B cell (primary cell): ENCODE measurements around the gene RGS14. TPM values are rescaled to one million over a fixed set of nuclear protein-coding genes. Genes with fewer than 3 reads are reported as not detected.

Source experiments
- ATAC-seq: fragments of 200-7000 bp; cut with Tn5 transposase; one replicate; pipeline ENCODE4 v1.10.0; 2021; ENCODE audit warnings: low read depth, mild to moderate bottlenecking, moderate number of reproducible peaks, moderate library complexity
- CTCF ChIA-PET: fragments of 350-600 bp; sonication (Branson Sonifier 250); formaldehyde crosslinking; loops from one replicate; lab custom pipeline; 2021; ENCODE audit warnings: antibody characterized with exemption, inconsistent platforms; lab: Charles Lee
- POLR2A ChIA-PET: fragments of 350-600 bp; sonication (Branson Sonifier 250); formaldehyde crosslinking; loops from one replicate; lab custom pipeline; 2021; ENCODE audit warnings: antibody characterized with exemption; lab: Charles Lee
- DNase-seq: peaks from one replicate; pipeline ENCODE4 v3.0.0; 2013
- H2AFZ ChIP-seq: 2 replicates; pipeline ENCODE4 v1.6.1; 2012; ENCODE audit warnings: mild to moderate bottlenecking, low read depth, low read length; ENCODE audit not compliant: insufficient read depth, poor library complexity, severe bottlenecking
- H3K27ac ChIP-seq, 2 donors: 1 replicate in 1 of 2; 2 replicates in 1 of 2; pipeline ENCODE4 v1.5.1; 2012 to 2013; ENCODE audit warnings: low read length in 2 of 2, mild to moderate bottlenecking in 2 of 2, moderate library complexity in 1 of 2
- H3K27me3 ChIP-seq, 4 experiments: fragments of 200-600 bp in 1 of 4; sonication (generic) in 1 of 4; replicated peaks in 1 of 4; 1 replicate in 2 of 4; 2 replicates in 2 of 4; pipeline versions ENCODE4 v1.6.1 to v1.7.0; 2013 to 2016; ENCODE audit warnings: low read length in 3 of 4, mild to moderate bottlenecking in 2 of 4, mixed read lengths in 1 of 4, moderate library complexity in 1 of 4; ENCODE audit not compliant: insufficient read depth in 4 of 4, control insufficient read depth in 3 of 4; ENCODE audit errors: control extremely low read depth in 1 of 4
- H3K36me3 ChIP-seq, 2 experiments: replicated peaks in 1 of 2; 1 replicate in 1 of 2; 2 replicates in 1 of 2; pipeline versions ENCODE4 v1.6.1 to v1.7.1; 2013; ENCODE audit warnings: low read length in 1 of 2; ENCODE audit not compliant: insufficient read depth in 2 of 2, control insufficient read depth in 1 of 2; ENCODE audit errors: control extremely low read depth in 1 of 2, extremely low read depth in 1 of 2
- H3K4me1 ChIP-seq, 2 donors: fragments of 200-600 bp in 1 of 2; sonication (generic) in 1 of 2; 1 replicate in 1 of 2; 2 replicates in 1 of 2; pipeline versions ENCODE4 v1.5.1 to v1.6.1; 2013 to 2017; ENCODE audit warnings: low read length in 2 of 2; ENCODE audit not compliant: control insufficient read depth in 2 of 2, insufficient read depth in 2 of 2
- H3K4me2 ChIP-seq: replicated peaks from 2 replicates; pipeline ENCODE3; 2012; ENCODE audit warnings: mild to moderate bottlenecking, low read depth, low read length; ENCODE audit not compliant: poor library complexity, severe bottlenecking
- H3K4me3 ChIP-seq, 5 experiments: fragments of 200-600 bp in 1 of 5; sonication (generic) in 1 of 5; 1 replicate in 3 of 5; 2 replicates in 2 of 5; pipeline versions ENCODE4 v1.5.1 to v1.7.0; 2011 to 2016; ENCODE audit warnings: low read length in 4 of 5, mild to moderate bottlenecking in 4 of 5, low read depth in 2 of 5, control low read depth in 1 of 5, moderate library complexity in 1 of 5; ENCODE audit not compliant: insufficient read depth in 1 of 5; ENCODE audit errors: control extremely low read depth in 1 of 5, extremely low read depth in 1 of 5
- H3K79me2 ChIP-seq: fragments of 200-600 bp; sonication (generic); one replicate; pipeline ENCODE4 v1.6.0; 2016; ENCODE audit warnings: low read length; ENCODE audit not compliant: control insufficient read depth, insufficient read depth
- H3K9ac ChIP-seq: fragments of 200-600 bp; sonication (generic); 2 replicates; pipeline ENCODE4 v1.6.1; 2017; ENCODE audit warnings: mild to moderate bottlenecking, low read length, moderate library complexity
- H3K9me3 ChIP-seq, 3 donors: one replicate each; pipeline versions ENCODE4 v1.6.1 to v1.7.1; 2013; ENCODE audit warnings: low read length in 2 of 3; ENCODE audit not compliant: control insufficient read depth in 2 of 3, insufficient read depth in 1 of 3; ENCODE audit errors: control extremely low read depth in 1 of 3
- H4K20me1 ChIP-seq: 2 replicates; pipeline ENCODE4 v1.6.0; 2012; ENCODE audit warnings: mild to moderate bottlenecking, low read length; ENCODE audit not compliant: insufficient read depth, control insufficient read depth, poor library complexity, severe bottlenecking
- H3K27ac Mint-ChIP-seq: one replicate; pipeline ENCODE4 v1.8.0; 2021; ENCODE audit warnings: mixed read lengths
- H3K27me3 Mint-ChIP-seq: one replicate; pipeline ENCODE4 v1.8.0; 2021; ENCODE audit warnings: mixed read lengths
- H3K4me1 Mint-ChIP-seq: one replicate; pipeline ENCODE4 v1.8.0; 2021; ENCODE audit warnings: mixed read lengths
- H3K4me3 Mint-ChIP-seq: one replicate; pipeline ENCODE4 v1.8.0; 2021; ENCODE audit warnings: mixed read lengths
- H3K9me3 Mint-ChIP-seq: one replicate; pipeline ENCODE4 v1.8.0; 2022; ENCODE audit warnings: mixed read lengths; ENCODE audit not compliant: insufficient read depth
- CTCF ChIP-seq: fragments of 200-600 bp; IDR thresholded peaks from one replicate; pipeline ENCODE4 v1.8.0; 2022; ENCODE audit warnings: antibody characterized with exemption, mild to moderate bottlenecking
- EZH2 ChIP-seq: IDR thresholded peaks from 2 replicates; pipeline ENCODE4 v1.6.1; 2012; ENCODE audit warnings: borderline replicate concordance, low read depth, mild to moderate bottlenecking, moderate library complexity, low read length; ENCODE audit not compliant: insufficient read depth, poor library complexity, severe bottlenecking
- WGBS: methylation state at CpG from one replicate; pipeline ENCODE4 v1.1.5; 2013; ENCODE audit warnings: missing lambda C conversion rate; ENCODE audit not compliant: insufficient coverage; 5-methylcytosine and 5-hydroxymethylcytosine counted together
- intact Hi-C: fragments of 100-400 bp; cut with micrococcal nuclease; formaldehyde crosslinking; loops from one replicate; pipeline ENCODE4 v1.10.0; 2022
- polyA plus RNA-seq: library from polyadenylated mRNA; depleted of rRNA; stranded (reverse); fragments of >200 nt; gene quantifications from 2 replicates; pipeline ENCODE4 v1.2.3, GENCODE V29; 2012
- total RNA-seq, 2 donors: library from RNA; stranded (reverse); fragments of 120-200 nt in 1 of 2; gene quantifications; 1 replicate in 1 of 2; 2 replicates in 1 of 2; pipeline versions ENCODE4 v1.2.3 to v1.2.4, GENCODE V29; 2013 to 2022

Gene RGS14
- total and polyA plus RNA-seq, 2 donors (not counting 1 experiment from before 2014, with no cell fraction given) = 85.8 to 184 TPM

- ChIA-PET CTCF (interaction anchor here (1.0 to 5.5 kb wide), 9 partner anchors 7 to 86 kb away, joined by 3 to 60 read pairs (median 7); partner anchors contain the start of genes LMAN2 and RGS14), POLR2A (interaction anchor here (1.2 kb wide), 1 partner anchor 8 kb away, joined by 4 read pairs; no protein-coding TSS in a partner anchor)
- Mint-ChIP-seq H3K9me3 (no peaks in the 10 kb centered on the region), H3K4me1 (peaks cover 53% of the 10 kb centered on the region), H3K4me3 (no peak overlapping the region), H3K27ac (no peak overlapping the region), H3K27me3 (no peaks in the 10 kb centered on the region)
- no peak overlapping the region for H3K9ac ChIP-seq
- no peak overlapping the region for H3K4me2 ChIP-seq
- no peak overlapping the region for H3K4me3 ChIP-seq
- H3K4me1 ChIP-seq = peaks cover 40 to 54% of the 10 kb centered on the region in 2 donors
- no peak overlapping the region for H3K27ac ChIP-seq
- peaks cover 0 to 60% of the 10 kb centered on the region in 2 experiments for H3K36me3 ChIP-seq
- intact Hi-C loops = no loop called here
- TF ChIP-seq CTCF = no peak
- no peak for TF ChIP-seq EZH2
- WGBS = 95% methylated on average over 19 of the region's 29 CpGs
- H3K27me3 ChIP-seq = no peaks in the 10 kb centered on the region
- H2AFZ ChIP-seq = no peak overlapping the region
- H3K79me2 ChIP-seq = peaks cover 33% of the 10 kb centered on the region
- no peaks in the 10 kb centered on the region for H3K9me3 ChIP-seq
- ATAC-seq (no peak), DNase-seq (no peak)
- peaks cover 87% of the 10 kb centered on the region for H4K20me1 ChIP-seq
Measured at GRCh38 chr5:177367981-177368868, 10.5 kb downstream of the RGS14 start.
